Measurements from ENCODE around the gene THNSL1.

THNSL1 gene

DNA sequence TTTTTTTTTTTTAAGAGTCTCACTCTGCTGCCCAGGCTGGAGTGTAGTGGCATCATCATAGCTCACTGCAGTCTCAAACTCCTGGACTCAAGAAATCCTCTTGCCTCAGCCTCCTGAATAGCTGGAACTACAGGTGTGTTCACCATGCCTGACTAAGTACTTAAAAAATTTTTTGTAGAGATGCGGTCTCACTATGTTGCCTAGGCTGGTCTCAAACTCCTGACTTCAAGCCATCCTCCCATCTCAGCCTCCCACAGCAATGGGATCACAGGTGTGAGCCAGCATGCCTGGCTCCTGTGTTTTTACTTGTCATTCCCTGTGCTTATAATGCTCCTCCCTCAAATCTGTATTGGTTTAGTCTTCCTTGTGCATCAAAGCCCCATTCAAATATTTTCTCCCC lies 46.7 kb downstream of the THNSL1 start:
- TF ChIP-seq, protein P1, sequence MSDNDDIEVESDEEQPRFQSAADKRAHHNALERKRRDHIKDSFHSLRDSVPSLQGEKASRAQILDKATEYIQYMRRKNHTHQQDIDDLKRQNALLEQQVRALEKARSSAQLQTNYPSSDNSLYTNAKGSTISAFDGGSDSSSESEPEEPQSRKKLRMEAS (IDR thresholded peaks at IDR 0.05; ENCODE audit: low read depth, low read length) = no peak
- TF ChIP-seq MYC (IDR thresholded peaks at IDR 0.05; ENCODE audit: low read depth, low read length) (no peak), POLR2A (IDR thresholded peaks at IDR 0.05; ENCODE audit: extremely low read depth, insufficient read length) (no peak)
- TF ChIP-seq, protein P2, sequence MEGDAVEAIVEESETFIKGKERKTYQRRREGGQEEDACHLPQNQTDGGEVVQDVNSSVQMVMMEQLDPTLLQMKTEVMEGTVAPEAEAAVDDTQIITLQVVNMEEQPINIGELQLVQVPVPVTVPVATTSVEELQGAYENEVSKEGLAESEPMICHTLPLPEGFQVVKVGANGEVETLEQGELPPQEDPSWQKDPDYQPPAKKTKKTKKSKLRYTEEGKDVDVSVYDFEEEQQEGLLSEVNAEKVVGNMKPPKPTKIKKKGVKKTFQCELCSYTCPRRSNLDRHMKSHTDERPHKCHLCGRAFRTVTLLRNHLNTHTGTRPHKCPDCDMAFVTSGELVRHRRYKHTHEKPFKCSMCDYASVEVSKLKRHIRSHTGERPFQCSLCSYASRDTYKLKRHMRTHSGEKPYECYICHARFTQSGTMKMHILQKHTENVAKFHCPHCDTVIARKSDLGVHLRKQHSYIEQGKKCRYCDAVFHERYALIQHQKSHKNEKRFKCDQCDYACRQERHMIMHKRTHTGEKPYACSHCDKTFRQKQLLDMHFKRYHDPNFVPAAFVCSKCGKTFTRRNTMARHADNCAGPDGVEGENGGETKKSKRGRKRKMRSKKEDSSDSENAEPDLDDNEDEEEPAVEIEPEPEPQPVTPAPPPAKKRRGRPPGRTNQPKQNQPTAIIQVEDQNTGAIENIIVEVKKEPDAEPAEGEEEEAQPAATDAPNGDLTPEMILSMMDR (IDR thresholded peaks at IDR 0.05; ENCODE audit: low read depth, low read length) = no peak
- H3K4me3 ChIP-seq (ENCODE audit: low read depth, low read length) = no peak overlapping the region
- no peak for DNase-seq (ENCODE audit: low read depth)

DNA sequence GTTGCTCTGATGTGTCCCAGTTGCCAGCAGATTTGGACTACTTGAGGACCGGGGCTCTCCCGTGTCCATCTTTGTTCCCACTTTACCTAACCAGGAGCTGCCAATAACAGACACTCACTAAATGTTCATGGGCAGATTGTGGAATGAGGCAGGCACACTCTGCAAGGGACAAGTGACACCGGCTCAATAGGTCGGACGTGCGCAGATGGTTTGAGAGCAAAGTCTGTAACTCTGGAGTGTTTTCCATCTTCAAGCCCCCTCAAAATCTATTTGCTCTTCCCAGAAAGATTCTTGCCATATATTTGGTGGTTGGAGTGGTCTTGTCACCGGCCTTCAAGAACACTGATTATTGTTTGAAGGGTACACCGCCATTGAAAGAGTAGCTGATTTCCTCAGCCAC lies 47.2 kb downstream of the THNSL1 start:
- no peak overlapping the region for H3K4me3 ChIP-seq (ENCODE audit: low read depth, low read length)
- no peak for TF ChIP-seq MYC (IDR thresholded peaks at IDR 0.05; ENCODE audit: low read depth, low read length)
- TF ChIP-seq POLR2A (IDR thresholded peaks at IDR 0.05; ENCODE audit: extremely low read depth, insufficient read length) = no peak
- TF ChIP-seq, protein P2 (IDR thresholded peaks at IDR 0.05; ENCODE audit: low read depth, low read length) = no peak
- DNase-seq (ENCODE audit: low read depth) = no peak

DNA sequence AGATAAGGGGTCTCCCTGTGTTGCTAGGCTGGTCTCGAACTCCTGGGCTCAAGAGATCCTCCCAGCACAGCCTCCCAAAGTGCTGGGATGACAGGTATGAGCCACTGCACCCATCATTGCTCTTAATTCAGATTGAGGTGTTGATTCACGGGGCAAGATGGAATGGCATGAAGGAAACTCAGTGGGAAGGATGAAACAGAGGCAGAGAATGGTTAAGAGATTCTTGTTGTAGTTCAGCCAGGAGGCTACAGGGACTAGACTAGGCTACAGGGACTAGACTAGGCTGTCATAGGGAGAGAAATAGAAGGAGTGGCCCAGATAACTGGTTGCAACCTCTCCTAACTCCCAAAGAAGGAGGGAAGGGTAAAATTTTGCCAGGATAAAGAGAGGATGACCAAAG lies 48.0 kb downstream of the THNSL1 start:
- TF ChIP-seq, protein P1 (IDR thresholded peaks at IDR 0.05; ENCODE audit: low read depth, low read length) = no peak
- TF ChIP-seq, protein P2 (IDR thresholded peaks at IDR 0.05; ENCODE audit: low read depth, low read length) = no peak
- TF ChIP-seq MYC (IDR thresholded peaks at IDR 0.05; ENCODE audit: low read depth, low read length) (no peak), POLR2A (IDR thresholded peaks at IDR 0.05; ENCODE audit: extremely low read depth, insufficient read length) (no peak)
- no peak for DNase-seq (ENCODE audit: low read depth)
- H3K4me3 ChIP-seq (ENCODE audit: low read depth, low read length) = no peak overlapping the region

DNA sequence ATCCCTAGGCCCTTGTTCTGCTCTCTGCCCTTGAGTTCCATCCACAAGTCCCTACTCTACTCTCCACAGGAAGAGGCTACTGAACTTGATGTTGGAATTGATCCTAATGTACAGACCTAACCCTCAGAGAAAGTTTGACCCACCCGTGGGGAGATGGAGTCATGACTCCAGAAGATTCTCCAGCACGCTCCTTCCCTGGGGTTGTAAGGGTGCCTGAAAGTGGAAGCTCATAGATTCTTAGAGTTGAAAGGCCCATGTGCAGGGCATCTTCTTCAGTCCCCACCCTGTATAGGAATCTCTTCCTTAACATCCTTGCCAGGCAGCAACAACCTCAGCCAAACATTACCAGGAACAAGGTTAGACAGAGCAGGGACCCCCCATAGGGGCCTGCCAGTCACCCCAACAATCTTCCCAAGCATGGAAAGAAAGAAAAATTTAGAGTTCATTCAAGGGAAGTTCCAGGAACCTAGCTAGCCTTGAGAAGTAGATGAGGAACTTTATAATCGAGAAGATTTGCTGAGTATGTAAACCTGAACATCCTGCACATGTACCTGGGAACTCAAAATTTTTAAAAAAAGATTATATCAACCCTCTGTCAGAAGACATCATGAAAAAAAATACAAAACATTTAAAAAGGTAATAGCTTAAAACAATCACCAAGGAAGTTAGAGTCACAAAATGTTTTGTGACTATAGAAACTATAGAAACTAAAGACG lies 49.5 kb downstream of the THNSL1 start:
- DNase-seq (ENCODE audit: low read depth) = no peak
- TF ChIP-seq, protein P2 (IDR thresholded peaks at IDR 0.05; ENCODE audit: low read depth, low read length) = no peak
- no peak for TF ChIP-seq POLR2A (IDR thresholded peaks at IDR 0.05; ENCODE audit: extremely low read depth, insufficient read length)
- TF ChIP-seq MYC (IDR thresholded peaks at IDR 0.05; ENCODE audit: low read depth, low read length) = no peak
- TF ChIP-seq, protein P1 (IDR thresholded peaks at IDR 0.05; ENCODE audit: low read depth, low read length) = no peak
- H3K4me3 ChIP-seq (ENCODE audit: low read depth, low read length) = no peak overlapping the region

DNA sequence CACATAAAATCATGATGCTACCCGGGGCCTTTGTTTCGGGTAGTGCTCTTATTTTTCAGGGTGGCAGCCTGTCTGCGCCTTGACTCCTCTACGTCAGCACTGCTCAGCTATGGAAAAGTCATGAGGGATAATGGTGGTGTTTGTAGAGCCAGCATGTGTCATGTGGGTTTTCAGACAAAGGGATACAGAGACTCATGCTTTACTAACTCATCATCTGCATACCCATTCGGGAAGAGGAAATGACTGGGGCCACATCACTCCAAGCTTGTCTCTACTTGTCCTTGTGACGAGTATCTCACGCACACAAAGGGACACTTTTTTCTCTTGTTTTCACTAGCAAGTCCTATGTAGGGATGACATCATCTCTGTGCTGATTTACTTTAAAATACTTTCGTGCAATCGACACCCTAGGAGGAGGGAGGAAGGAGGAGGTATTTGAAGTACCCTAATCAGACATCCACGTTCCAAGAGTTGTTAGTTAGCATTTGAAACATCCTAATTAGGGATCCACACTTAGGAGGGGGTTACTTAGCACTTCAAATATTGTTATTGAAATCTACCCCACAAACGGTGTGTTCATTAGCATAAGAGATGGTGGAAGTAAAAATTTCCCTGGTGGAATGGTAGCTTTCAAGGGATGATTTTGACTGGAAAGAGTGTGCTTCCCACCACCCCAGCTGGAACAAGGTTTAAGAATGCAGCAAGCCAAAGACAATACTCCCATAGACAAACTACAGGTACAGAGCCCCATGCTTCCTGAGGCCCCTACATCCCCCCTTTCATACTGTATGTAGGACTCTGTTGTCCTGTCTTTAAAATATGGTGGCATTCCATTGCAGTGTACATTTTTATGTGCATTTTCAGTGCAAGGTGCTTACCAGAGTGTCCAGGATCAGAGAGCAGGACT lies 52.0 kb downstream of the THNSL1 start:
- TF ChIP-seq POLR2A (IDR thresholded peaks at IDR 0.05; ENCODE audit: extremely low read depth, insufficient read length) = no peak
- TF ChIP-seq, protein P1 (IDR thresholded peaks at IDR 0.05; ENCODE audit: low read depth, low read length) = no peak
- no peak for TF ChIP-seq MYC (IDR thresholded peaks at IDR 0.05; ENCODE audit: low read depth, low read length)
- TF ChIP-seq, protein P2 (IDR thresholded peaks at IDR 0.05; ENCODE audit: low read depth, low read length) = no peak
- DNase-seq (ENCODE audit: low read depth) = no peak
- no peak overlapping the region for H3K4me3 ChIP-seq (ENCODE audit: low read depth, low read length)
